ENCODE data around the gene TMA7. TPM values are rescaled to one million over a fixed set of nuclear protein-coding genes. Genes with fewer than 3 reads are reported as not detected.

The TMA7 gene
- total RNA-seq, 2 experiments from 2014 or later = 250 to 313 TPM

GRCh38 chr3:48416091-48416505, 24.0 kb upstream of the TMA7 start:
- peaks cover 6% of the 10 kb centered on the region for H3K4me1 ChIP-seq (ENCODE audit: insufficient read depth, low read length, poor library complexity, severe bottlenecking)
- no peak overlapping the region for H3K27ac ChIP-seq (ENCODE audit: low read depth, low read length, poor library complexity, severe bottlenecking)
- H3K9me3 ChIP-seq (ENCODE audit: low read length) = no peaks in the 10 kb centered on the region
- no peaks in the 10 kb centered on the region for H3K79me2 ChIP-seq (ENCODE audit: insufficient read depth, low read depth, low read length)
- no peaks in the 10 kb centered on the region for H4K20me1 ChIP-seq (ENCODE audit: insufficient read depth, low read length)
- ChIA-PET POLR2A (no interaction called here), CTCF (ENCODE audit: unreplicated experiment) (no interaction called here)
- no peak overlapping the region for H3K4me2 ChIP-seq (ENCODE audit: low read length)
- no peak for DNase-seq (ENCODE audit: low spot score)
- H3K36me3 ChIP-seq (ENCODE audit: insufficient read depth, low read length) = no peaks in the 10 kb centered on the region
- H3K9me2 ChIP-seq (ENCODE audit: insufficient read depth, low read length) = no peaks in the 10 kb centered on the region
- H2AFZ ChIP-seq (ENCODE audit: low read length) = no peak overlapping the region
- intact Hi-C loops (cut with micrococcal nuclease; ENCODE audit: unreplicated experiment) = no loop called here
- BruUV-seq (replicated peaks) = no TSS peak
- TF ChIP-seq EZH2phosphoT487 (IDR thresholded peaks at IDR 0.05; ENCODE audit: borderline replicate concordance, low read depth, low read length) (no peak), CTCF (conservative IDR thresholded peaks at IDR 0.05; ENCODE audit: low read length) (no peak)
- no peak overlapping the region for H3K4me3 ChIP-seq (ENCODE audit: low read depth, low read length, poor library complexity, severe bottlenecking)

DNA sequence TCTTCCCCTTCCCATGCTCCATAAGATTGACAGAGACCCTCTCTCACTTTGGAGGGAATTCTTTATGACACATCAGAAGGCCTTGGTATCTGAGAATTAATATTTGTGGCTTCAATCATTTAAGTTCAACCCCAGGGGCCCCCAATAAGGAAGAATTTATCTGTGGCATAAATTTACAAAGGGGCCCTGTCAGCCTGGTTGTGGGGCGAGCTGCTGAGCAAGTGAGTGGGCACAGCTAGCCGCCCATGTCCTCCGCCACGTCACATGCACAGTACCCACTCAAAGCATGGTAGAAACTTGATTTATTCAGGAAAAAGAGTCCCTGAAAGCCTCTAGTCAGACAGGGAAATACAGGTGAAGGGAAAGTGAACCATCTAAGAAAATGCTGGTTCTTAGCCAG, 23.5 kb upstream of the TMA7 start:
- intact Hi-C loops (cut with micrococcal nuclease; ENCODE audit: unreplicated experiment) = no loop called here
- ChIA-PET POLR2A (no interaction called here), CTCF (ENCODE audit: unreplicated experiment) (no interaction called here)
- TF ChIP-seq CTCF (conservative IDR thresholded peaks at IDR 0.05; ENCODE audit: low read length) = no peak
- TF ChIP-seq EZH2phosphoT487 (IDR thresholded peaks at IDR 0.05; ENCODE audit: borderline replicate concordance, low read depth, low read length) = no peak
- Histone ChIP-seq H3K79me2 (ENCODE audit: insufficient read depth, low read depth, low read length) (no peaks in the 10 kb centered on the region), H3K4me1 (ENCODE audit: insufficient read depth, low read length, poor library complexity, severe bottlenecking) (peaks cover 6% of the 10 kb centered on the region), H4K20me1 (ENCODE audit: insufficient read depth, low read length) (no peaks in the 10 kb centered on the region), H3K9me2 (ENCODE audit: insufficient read depth, low read length) (no peaks in the 10 kb centered on the region), H3K9me3 (ENCODE audit: low read length) (no peaks in the 10 kb centered on the region), H3K4me3 (ENCODE audit: low read depth, low read length, poor library complexity, severe bottlenecking) (no peak overlapping the region), H2AFZ (ENCODE audit: low read length) (no peak overlapping the region), H3K27ac (ENCODE audit: low read depth, low read length, poor library complexity, severe bottlenecking) (no peak overlapping the region), H3K36me3 (ENCODE audit: insufficient read depth, low read length) (no peaks in the 10 kb centered on the region), H3K4me2 (ENCODE audit: low read length) (no peak overlapping the region)
- DNase-seq (ENCODE audit: low spot score) = no peak
- BruUV-seq (replicated peaks) = no TSS peak

GRCh38 chr3:48417529-48418108, 22.4 kb upstream of the TMA7 start:
- intact Hi-C loops (cut with micrococcal nuclease; ENCODE audit: unreplicated experiment) = no loop called here
- Histone ChIP-seq H3K36me3 (ENCODE audit: insufficient read depth, low read length) (no peaks in the 10 kb centered on the region), H3K9me3 (ENCODE audit: low read length) (no peaks in the 10 kb centered on the region), H3K27ac (ENCODE audit: low read depth, low read length, poor library complexity, severe bottlenecking) (no peak overlapping the region), H3K79me2 (ENCODE audit: insufficient read depth, low read depth, low read length) (no peaks in the 10 kb centered on the region), H3K9me2 (ENCODE audit: insufficient read depth, low read length) (no peaks in the 10 kb centered on the region), H4K20me1 (ENCODE audit: insufficient read depth, low read length) (no peaks in the 10 kb centered on the region), H3K4me3 (ENCODE audit: low read depth, low read length, poor library complexity, severe bottlenecking) (no peak overlapping the region), H2AFZ (ENCODE audit: low read length) (no peak overlapping the region), H3K4me1 (ENCODE audit: insufficient read depth, low read length, poor library complexity, severe bottlenecking) (peaks cover 6% of the 10 kb centered on the region), H3K4me2 (ENCODE audit: low read length) (no peak overlapping the region)
- ChIA-PET CTCF (ENCODE audit: unreplicated experiment) (no interaction called here), POLR2A (interaction anchor here (0.7 kb wide), 1 partner anchor 115 kb away, joined by 6 read pairs; no protein-coding TSS in a partner anchor)
- TF ChIP-seq CTCF (conservative IDR thresholded peaks at IDR 0.05; ENCODE audit: low read length) (no peak), EZH2phosphoT487 (IDR thresholded peaks at IDR 0.05; ENCODE audit: borderline replicate concordance, low read depth, low read length) (no peak)
- DNase-seq (ENCODE audit: low spot score) = no peak
- BruUV-seq (replicated peaks) = no TSS peak
